ENCODE data around the gene OR6C74.

OR6C74 gene

GRCh38 chr12:55244309-55244708, at the start of gene OR6C74:
TSS of gene OR6C74 (plus strand) at chr12:55244609. CDS start at chr12:55247288, 2,679 bp downstream.
- no peak for DNase-seq (ENCODE audit: low read depth in 2 of 2)

- DNase-seq (ENCODE audit: low read depth in 2 of 2), result no peak
Observed at GRCh38 chr12:55220725-55221124, 23.7 kb upstream of the OR6C74 start, which contains the start of gene OR10A7. TSS of gene OR10A7 (plus strand) at chr12:55221025. CDS start at chr12:55221025, 0 bp downstream.

- no peak for DNase-seq (ENCODE audit: low read depth in 2 of 2)
Observed at GRCh38 chr12:55226523-55226922, 17.9 kb upstream of the OR6C74 start.

- no peak for DNase-seq (ENCODE audit: low read depth in 2 of 2)
Observed at GRCh38 chr12:55227643-55228042, 16.8 kb upstream of the OR6C74 start.

- DNase-seq (ENCODE audit: low read depth in 2 of 2), result no peak
Observed at GRCh38 chr12:55246159-55246558, 1.8 kb downstream of the OR6C74 start.

- DNase-seq (ENCODE audit: low read depth in 2 of 2), result no peak
Observed at GRCh38 chr12:55250944-55251343, 6.5 kb downstream of the OR6C74 start.

- no peak for DNase-seq (ENCODE audit: low read depth in 2 of 2)
Observed at GRCh38 chr12:55253281-55253680, 8.9 kb downstream of the OR6C74 start.

GRCh38 chr12:55256831-55257230, 12.4 kb downstream of the OR6C74 start:
- DNase-seq (ENCODE audit: low read depth in 2 of 2), result no peak

- DNase-seq (ENCODE audit: low read depth in 2 of 2), result no peak
Observed at GRCh38 chr12:55258303-55258702, 13.9 kb downstream of the OR6C74 start.

GRCh38 chr12:55280991-55281390, 36.6 kb downstream of the OR6C74 start:
- DNase-seq (ENCODE audit: low read depth in 2 of 2), result no peak

- no peak for DNase-seq (ENCODE audit: low read depth in 2 of 2)
Observed at GRCh38 chr12:55289999-55290398, 45.6 kb downstream of the OR6C74 start.
